GM11168 (cell line): ENCODE results near the gene MNX1.

Experiments used
- in situ Hi-C: fragments of 300-500 bp; cut with MboI; formaldehyde crosslinking; loops from one replicate; pipeline ENCODE4 v1.12.0; 2022; ENCODE audit warnings: low sequenced_read_pairs; ENCODE audit not compliant: unreplicated experiment

MNX1 gene

DNA sequence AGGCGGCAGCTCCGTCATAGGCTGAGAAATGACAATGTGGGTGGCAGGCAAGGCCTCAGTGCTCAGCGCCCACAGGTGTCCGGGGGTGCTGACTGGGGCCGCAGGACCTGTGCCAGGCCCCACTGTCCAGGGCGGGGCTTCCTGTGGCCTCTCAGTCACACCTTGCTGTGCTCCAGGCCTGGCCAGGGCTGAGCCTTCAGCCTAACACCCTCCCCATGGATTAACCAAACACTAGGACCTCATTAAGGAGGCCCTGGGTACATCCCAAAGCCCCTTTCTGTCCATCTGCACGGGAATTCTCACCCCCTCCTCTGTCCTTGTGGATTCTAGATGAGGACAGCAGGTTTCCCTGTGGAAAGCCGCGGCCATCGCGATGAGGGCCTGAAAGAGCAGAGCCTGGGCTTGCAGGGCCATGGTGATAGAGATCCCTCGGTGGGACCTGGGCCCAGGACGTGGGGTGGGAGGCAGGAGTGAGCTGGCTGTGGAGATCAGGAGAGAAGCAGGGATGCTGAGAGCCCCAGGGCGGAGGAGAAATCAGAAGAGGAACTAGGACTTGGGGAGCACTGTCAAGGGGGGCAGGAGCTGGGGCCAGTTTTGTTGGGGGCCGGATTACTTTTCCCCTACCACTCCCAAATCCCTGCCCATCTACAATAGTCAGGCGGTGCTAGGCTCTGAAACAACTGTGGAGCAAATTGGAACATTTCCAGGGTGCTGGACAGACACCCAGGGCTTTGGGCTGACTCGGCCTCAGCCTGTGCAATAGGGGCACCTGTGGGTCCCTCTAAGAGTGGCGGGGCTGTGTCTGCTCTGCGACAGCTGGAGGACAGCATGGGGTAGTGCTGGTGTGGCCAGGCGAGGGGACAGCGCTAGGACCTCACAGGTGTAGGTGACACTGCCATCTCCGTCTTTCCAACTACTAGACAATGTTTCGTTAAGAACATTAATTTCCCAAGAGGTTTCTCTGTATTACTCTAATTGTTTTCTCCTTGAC is 23.3 kb upstream of the MNX1 start:
- in situ Hi-C loops, result no loop called here

DNA sequence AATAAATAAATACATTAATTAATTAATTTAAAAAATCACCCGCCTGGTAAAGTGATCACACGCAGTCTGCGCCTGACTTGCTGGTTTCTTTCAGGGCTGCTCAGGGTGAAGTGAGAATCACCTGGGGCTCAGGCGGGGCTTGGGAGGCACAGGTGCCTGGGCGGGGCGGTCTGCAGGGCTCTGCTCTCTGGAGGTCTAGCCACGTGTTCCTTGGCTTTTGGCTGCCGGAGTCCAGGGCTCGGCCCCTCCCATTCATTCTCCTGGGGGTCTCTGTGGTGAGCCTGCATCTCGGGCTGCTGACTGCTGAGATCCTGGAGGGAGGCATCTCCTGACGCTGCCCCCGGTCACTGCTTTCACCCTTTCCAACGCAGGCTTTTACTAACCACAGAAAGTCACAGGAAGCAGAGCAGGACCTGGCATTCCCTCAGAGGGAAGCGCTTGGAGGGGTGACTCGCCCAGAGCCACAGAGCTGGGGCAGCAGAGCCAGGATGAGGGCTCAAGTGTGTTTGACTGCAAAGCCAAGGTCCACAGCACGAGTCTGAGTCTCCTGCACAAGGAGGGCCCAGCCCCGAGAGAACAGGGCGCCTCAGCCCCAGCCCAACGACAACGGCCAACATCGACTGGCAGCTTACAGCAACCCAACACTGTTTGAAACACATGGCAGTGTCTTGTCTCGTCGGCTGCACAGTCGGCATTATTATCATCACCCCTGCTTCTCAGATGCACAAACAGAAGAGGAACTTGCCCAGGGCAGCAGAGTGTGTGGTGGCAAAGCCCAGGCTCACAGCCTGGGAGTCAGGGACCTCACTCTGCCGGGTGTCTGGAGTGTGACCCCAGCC is 22.4 kb upstream of the MNX1 start:
- in situ Hi-C loops, result no loop called here

DNA sequence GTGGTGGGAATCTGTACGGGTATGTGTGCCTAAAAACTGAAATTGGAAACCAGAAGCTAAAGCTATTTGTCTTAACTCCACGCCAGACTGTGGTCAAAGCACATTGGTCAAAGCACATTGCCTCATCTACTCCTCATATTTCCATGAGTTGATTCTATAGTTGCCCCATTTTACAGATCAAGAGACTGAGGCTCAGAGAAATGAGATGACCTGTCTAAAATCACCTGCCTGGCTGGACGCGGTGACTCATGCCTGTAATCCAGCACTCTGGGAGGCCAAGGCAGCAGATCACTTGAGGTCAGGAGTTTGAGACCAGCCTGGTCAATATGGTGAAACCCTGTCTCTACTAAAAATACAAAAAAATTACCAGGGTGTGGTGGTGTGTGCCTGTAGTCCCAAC is 21.7 kb upstream of the MNX1 start:
- in situ Hi-C loops, result no loop called here

DNA sequence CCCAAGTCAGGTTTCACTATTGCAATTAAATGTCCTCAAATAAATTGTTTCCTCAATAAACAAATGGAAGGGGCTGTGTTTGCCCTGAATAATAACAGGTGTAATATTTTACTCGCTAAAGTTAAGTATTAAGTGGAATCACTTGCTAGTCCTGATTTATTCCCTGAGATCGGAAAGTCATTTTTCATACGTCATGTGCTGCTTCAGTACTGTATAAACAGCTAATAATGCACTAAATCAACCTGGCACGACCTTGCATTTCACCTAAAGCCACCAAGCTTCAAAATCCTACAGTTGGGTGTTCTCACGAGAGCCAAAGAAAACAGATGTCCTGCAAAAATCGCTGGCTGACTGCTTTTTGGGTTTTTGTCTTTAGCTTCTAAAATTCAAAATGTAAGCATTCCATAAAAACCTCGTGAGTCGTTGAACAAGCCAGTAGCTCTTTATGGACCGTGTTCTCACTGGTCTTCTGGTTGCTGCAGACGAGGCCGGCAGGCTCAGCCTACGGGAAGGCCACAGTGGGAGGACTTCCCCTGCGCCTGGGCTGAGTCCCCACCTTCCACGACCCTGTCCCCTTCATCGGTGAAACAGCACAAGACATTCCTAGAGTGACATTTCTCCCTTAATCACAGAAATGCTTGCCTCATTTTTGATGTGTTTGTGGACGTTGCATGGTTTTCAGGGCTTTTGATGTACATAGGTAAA is 17.9 kb upstream of the MNX1 start:
- in situ Hi-C loops, result no loop called here

DNA sequence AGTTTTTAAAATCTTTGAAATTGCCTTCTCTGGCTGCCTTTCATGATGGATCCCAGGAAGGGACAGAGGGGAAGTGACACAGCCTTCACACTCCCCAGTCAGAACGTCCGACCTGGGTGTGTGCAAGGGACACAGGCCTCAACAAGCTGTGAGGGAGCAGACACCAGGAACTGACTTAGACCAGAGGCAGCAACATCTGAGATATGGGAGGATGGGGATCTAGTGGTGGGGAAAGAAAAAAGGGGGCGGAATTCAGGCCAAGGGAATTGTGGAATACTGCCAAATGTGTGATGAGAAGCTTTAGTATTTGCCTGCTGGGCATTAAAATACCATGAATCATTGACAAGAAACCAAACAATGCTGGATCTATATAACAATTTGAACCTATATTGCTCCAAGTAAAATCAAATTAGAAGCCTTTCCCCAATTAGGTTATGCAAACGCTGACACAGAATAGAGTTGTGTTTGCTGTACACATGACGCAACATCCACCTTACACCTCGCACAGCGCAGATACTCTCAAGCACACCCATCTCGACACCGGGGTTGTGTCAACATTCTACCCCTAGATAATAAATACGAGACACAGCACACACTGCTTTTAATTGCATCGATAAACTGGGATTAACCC is 17.2 kb upstream of the MNX1 start:
- in situ Hi-C loops, result no loop called here

DNA sequence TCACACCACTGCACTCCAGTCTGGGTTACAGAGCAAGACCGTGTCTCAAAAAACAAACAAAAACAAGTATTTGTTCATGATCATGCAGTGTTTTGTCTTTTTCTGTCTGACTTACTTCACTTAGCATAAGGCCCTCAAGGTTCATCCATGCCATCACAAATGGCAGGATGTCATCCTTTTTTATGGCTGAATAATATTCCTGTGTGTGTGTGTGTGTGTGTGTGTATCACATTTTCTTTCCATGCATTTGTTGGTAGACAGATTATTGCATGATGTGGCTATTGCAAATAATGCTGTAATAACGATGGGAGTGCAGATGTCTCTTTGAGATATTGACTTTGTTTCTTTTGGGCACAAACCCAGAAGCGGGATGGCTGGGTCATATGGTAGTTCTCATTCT is 14.3 kb upstream of the MNX1 start:
- in situ Hi-C loops, result no loop called here

DNA sequence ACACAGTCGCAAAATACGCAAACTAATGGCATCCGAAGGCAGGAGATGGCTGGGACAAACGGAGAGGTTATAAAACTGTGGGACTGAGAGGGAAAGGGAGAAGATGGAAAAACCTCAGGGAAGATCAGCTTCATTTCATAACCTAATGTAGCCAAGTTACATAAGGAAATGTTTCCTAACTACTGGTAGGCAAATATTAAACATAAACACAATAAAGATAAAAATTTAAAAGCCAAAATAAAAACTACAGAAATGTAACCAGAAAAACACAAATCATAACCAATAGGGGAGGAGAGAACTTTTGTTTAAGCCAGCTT is 13.1 kb upstream of the MNX1 start:
- in situ Hi-C loops, result no loop called here

DNA sequence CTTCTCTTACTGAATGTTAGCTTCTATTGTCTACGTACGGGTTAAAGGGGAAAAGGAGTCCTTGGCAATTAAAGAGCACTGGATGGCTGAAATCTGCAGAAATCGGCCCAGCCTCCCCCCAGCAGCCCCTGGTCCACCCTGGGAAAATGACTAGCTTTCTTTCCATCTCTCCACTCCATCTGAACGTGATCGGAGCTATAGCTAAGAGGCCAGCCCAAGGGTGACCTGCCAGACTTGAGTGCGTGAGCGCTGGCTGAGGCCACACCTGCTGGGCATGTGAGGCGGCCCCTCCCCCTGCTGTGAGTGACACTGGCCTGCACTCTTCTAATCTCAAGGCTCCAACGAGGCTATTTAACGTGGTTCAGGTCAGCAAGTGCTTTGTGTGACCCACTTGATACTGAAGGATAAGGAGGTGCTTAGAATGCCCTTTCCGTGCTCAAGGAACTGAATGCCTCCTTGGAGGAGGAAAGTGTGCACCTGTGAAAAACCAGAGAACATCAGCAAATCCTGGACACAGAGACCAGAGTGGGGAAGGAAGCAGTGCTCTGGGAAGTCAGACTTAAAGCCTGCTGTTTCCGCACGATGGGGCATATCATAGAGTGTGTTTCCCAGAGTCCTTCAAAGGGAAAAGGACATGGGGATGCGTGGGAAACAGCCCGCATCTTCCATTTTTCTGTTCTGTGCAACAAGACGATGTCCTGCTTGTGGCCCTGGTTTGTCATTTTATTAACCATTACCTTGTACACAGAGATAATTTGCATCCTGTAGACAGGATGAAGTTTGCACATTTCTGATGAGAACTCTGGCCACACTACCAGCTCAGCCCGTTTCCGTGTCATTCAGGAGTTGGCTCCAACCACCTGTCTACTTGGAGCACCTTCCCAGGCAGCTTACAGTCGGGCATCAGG is 12.5 kb upstream of the MNX1 start:
- in situ Hi-C loops, result no loop called here

DNA sequence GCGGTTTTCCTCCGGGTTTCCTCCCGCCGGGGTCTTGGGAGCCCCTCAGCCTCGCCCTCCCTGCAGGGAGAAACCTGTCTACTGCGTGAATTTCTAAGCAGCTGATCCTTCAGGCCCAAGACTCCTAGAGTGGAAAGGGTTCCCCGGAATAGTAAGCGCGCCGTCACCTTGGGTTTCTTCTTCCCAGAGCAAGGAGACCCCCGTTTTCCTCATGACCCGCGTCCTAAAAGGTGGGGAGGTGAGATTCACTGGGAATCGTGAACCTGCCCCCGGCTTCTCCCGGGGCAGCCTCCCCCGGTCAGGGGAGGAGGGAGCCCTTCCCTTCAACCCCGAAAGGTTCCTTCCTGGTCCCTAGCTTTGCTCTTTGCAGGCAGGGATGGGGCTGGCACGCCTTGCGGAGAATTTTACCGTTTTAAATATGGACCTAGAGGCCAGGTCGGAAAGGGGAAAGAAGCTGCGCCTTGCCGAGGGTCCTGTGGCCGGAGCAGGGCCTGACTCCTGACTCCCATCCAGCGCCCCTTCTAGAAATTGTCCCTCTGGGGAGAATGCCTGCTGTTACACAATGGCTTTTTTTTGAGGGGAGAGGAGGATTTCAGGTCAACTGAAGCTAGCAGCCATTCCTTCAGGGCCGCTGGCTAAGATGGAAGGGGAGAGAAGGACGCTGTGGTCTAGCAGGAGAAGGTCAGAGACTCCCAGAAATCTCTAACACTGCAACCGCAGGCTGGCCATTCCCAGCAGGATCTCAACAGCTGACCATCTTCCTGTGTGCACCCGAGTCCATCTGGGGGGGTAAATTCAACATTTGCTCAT is 11.6 kb upstream of the MNX1 start:
- in situ Hi-C loops, result no loop called here

DNA sequence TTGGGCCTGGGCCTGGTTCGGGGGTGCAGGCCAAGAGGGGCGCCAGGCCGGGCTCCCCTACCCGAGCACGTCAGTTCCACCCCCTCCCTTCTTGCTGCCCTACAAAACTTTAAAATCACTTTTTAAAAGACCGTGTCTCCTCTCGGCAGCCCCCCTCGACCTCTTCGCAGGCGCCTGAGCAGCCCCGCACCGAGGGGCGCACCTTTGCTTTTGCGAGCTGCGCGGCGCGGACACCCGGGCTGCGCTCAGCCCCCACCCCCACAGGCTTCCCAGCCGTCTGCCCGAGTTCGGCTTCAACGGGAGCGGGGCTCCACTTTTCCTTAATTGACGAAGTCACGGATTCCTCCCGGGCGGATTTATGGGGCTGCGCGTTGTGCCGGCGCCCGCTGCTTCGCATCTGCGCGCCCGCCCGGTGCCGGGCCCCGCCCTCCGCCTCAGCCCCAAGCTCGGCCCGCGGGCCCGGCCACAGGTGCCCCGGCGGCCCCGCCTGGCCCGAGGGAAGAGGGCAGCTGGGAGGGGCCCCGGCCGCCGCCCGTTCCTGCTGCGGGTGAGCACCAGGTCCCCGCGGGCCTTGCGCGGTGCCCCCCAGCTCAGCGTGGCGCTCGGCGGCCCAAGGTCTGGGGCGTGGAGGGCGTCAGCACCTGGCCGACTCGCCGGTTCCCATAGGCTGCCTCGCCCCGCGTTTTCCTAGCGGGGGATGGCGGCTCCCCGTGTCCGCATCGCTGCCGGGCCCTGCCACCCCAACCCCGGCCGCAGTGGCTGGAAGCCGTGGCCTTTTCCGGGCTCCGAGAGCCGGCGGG is 10.8 kb upstream of the MNX1 start:
- in situ Hi-C loops, result no loop called here

DNA sequence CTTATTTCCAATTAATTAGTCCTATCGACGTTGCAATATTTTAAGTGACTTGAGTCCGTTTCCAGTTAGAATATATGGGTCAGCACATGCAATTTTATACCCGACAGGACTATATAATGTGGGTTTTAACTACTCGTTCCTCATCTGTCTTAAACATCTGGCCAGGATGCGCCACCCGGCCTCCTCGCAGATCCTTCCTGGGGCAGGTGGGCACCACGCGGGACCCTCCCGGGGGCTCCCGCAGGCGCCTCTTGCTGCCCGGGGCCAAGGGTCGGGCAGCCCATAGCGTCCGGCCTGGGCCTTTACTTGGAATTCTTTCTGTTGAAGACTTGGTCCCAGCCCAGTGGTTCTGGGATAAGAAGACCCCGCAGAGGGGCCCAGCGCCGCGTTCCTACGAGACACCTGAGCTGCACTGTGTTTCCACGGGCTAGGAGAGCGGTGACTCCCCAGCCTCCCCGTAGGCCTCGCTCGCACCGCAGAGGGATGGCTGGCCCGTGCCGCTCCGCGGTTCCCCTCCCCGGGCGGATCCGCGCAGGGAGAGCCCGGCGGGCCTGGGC is 10.1 kb upstream of the MNX1 start:
- in situ Hi-C loops, result no loop called here

DNA sequence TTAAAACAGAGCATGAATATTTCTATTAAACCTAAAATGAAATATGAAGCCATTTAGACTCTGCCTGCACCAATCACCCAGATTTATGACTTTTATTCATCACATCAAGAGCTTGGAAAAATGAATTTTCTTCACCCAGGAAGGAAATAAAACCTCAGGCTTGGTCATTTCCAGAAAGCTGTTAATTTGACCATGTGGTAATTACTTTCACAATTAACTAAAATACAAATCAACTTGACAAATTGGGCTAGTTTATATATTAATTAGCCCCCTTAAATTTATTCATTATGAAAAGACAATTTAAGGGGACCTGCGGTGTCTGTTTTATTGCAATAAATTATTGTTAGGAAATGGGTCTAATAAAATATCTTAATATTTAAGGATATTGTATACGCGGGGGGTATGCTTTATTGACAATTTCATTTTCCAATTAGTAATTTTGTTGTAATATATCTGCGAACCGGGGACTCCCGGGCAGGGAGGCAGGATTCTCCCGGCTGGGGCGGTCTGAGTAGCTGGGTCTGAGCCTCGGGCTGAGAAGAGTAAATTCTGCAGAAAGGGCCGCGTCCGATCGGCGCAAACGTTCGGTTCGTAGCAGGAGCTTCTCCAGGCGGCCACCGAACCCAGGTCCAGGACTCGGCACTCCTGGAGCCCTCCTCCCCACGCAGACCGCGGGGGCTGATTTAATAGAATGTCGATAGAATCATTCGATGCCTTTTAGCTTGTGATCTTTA is 9.4 kb upstream of the MNX1 start:
- in situ Hi-C loops, result no loop called here

DNA sequence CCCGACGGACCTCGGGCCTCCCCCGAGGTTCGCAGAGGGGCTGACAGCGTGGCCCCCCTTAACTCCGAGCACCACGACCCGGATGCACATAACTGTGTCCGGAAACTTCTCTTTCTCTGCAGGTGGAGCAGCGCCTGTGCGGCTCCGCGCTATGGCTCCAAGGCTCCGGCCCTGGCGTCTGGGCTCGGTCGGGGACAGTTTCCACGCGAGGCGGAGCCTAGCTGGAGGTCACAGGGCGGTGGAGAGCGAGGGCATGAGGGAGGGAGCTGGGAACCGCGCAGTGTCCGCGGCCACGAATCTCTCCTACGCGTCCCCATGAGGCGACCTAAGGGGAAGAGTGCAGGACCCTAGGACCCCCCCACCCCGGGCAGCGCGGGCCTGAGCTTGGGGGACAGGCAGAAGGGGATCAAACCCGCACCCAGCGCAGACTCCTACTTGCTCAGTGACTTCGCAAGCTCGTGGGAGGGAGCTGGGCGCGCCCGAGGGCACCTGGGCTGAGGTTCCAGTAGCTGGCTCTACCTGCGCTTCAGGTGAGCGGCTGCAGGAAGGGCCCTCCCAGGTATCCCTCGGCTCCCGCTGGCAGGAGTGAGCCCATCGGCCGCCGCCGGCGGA is 8.6 kb upstream of the MNX1 start:
- in situ Hi-C loops, result no loop called here

DNA sequence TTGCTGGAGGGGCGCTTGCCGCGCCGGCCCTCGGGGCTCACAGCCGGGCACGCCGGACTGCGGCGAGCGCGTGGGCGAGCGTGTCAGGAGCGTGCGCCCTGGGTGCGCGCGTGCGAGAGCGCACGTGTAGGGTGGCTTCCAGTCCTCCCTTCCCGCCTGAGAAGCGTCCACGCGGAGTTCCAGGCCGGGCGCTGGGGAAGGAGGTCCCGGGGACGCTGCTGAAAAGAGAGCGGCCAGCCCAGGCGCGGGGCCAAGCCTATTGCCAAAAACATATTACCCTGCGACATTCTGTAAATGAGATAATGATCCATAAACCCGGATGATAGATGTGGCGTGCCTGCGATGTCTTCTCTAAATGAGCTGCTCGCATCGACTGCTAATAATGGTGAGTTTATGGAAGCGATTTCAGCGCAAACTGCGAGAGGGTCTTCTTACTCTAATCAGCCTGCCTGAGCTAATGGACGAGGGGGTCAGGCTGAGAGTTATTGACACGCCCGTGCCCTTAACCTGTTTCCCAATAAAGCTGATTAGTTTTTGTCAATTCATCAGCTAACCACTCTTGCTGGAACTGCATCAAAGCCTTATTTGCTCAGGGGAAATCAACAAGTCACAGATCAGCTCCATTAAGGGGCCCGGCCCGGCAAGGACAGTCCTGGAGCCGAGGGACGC is 8.0 kb upstream of the MNX1 start:
- in situ Hi-C loops, result no loop called here

DNA sequence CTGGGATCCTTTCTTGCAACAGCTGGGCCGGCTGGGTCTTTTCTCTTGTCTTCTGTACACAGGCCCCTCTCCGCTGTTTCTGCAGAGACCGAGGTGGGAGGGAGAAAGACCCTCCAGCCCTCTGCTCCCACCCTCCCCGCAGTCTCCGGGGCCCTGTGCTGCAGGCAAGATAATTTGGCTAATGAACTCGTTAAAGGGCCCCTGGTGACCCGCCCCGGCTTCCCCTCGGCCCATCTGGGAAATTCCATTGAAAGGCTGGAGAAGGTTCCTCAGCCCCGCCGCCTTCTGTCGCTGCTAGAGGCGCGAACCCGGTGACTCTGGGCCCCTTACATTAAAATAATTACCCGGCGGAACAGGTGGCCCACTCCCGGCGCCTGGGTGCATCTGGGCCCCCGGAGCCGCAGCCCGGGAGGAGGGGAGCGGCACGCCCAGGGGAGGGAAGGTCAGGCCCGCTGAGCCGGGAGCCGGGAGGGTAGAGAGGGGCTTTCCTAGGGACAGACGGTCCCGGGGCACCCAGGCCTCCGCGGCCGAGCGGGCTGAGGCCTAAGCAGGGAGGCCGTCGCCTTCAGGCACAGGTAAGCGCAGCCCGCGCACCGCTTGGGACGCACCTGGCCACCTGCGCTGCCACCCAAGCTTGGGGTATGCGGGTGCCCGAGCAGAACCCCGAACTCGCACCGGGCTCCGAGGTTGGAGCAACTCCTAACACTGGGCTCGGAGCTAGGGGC is 7.3 kb upstream of the MNX1 start:
- in situ Hi-C loops, result no loop called here
